ENCODE data around the gene DCP2.

- TF ChIP-seq CTCF (IDR thresholded peaks at IDR 0.05; ENCODE audit: borderline replicate concordance, extremely low read depth, low read length, poor library complexity, severe bottlenecking) (no peak), EZH2 (IDR thresholded peaks at IDR 0.05; ENCODE audit: borderline replicate concordance, low read depth, low read length, severe bottlenecking) (no peak)
Observed at GRCh38 chr5:112976432-112977309, at the start of gene DCP2.

All from DND-41 (cell line).